Spleen (tissue), 11 donors: ENCODE measurements around the gene NKX2-4. TPM values are rescaled to one million over a fixed set of nuclear protein-coding genes. Genes with fewer than 3 reads are reported as not detected.
A peak's percentile ranks its signal among the peaks of the same experiment; 100 is the strongest.

Experiments
- DNase-seq: peaks from one replicate; pipeline ENCODE4 v3.0.0-alpha.2; 2020
- H3K27ac ChIP-seq, 8 donors: fragments of 200-600 bp; sonication (generic) in 7 of 8; 1 replicate in 4 of 8; 2 replicates in 4 of 8; pipeline versions ENCODE4 v1.5.0 to v1.8.0; 2016 to 2021; ENCODE audit warnings: inconsistent platforms in 4 of 8, mild to moderate bottlenecking in 4 of 8, moderate library complexity in 1 of 8
- H3K27me3 ChIP-seq, 7 donors: fragments of 200-600 bp; sonication (generic) in 6 of 7; replicated peaks in 1 of 7; 1 replicate in 4 of 7; 2 replicates in 3 of 7; pipeline versions ENCODE4 v1.5.0 to v1.8.0; 2016 to 2021; ENCODE audit warnings: inconsistent platforms in 3 of 7, mild to moderate bottlenecking in 1 of 7
- H3K36me3 ChIP-seq, 6 donors: fragments of 200-600 bp; sonication (generic) in 5 of 6; 1 replicate in 4 of 6; 2 replicates in 2 of 6; pipeline versions ENCODE4 v1.5.0 to v1.8.0; 2016 to 2021; ENCODE audit warnings: inconsistent platforms in 2 of 6
- H3K4me1 ChIP-seq, 6 donors: fragments of 200-600 bp; sonication (generic) in 5 of 6; 1 replicate in 3 of 6; 2 replicates in 3 of 6; pipeline versions ENCODE4 v1.5.0 to v1.8.0; 2016 to 2021; ENCODE audit warnings: inconsistent platforms in 3 of 6
- H3K4me3 ChIP-seq, 8 donors: fragments of 200-600 bp; sonication (generic) in 7 of 8; 1 replicate in 4 of 8; 2 replicates in 4 of 8; pipeline versions ENCODE4 v1.5.0 to v1.8.0; 2016 to 2021; ENCODE audit warnings: inconsistent platforms in 4 of 8, mild to moderate bottlenecking in 4 of 8, moderate library complexity in 2 of 8
- H3K9me3 ChIP-seq, 8 donors: fragments of 200-600 bp; sonication (generic) in 7 of 8; 1 replicate in 4 of 8; 2 replicates in 4 of 8; pipeline versions ENCODE4 v1.5.0 to v1.8.0; 2016 to 2021; ENCODE audit warnings: inconsistent platforms in 4 of 8
- CTCF ChIP-seq, 11 experiments: fragments of 200-600 bp in 7 of 11; fragments of 450-650 bp in 4 of 11; sonication (generic) in 4 of 11; IDR thresholded peaks in 8 of 11; conservative IDR thresholded peaks in 3 of 11; 1 replicate in 7 of 11; 2 replicates in 4 of 11; pipeline versions ENCODE4 v1.4.0 to v1.8.0; 2016 to 2021; ENCODE audit warnings: antibody characterized with exemption in 11 of 11, inconsistent platforms in 4 of 11, mild to moderate bottlenecking in 1 of 11
- POLR2A ChIP-seq, 3 donors: fragments of 450-650 bp; IDR thresholded peaks; one replicate each; pipeline ENCODE4 v1.5.1; 2017; ENCODE audit warnings: antibody characterized with exemption in 3 of 3, mild to moderate bottlenecking in 1 of 3
- POLR2AphosphoS5 ChIP-seq, 3 donors: sonication (generic); formaldehyde crosslinking; IDR thresholded peaks; one replicate each; pipeline ENCODE4 v1.5.1; 2017; ENCODE audit warnings: antibody characterized with exemption in 3 of 3
- WGBS, 5 donors: extraction: QIAGEN DNeasy Blood & Tissue Kit in 3 of 5; methylation state at CpG; one replicate each; pipeline versions ENCODE4 v1.1.5 to v1.1.7; 2013 to 2018; 5-methylcytosine and 5-hydroxymethylcytosine counted together
- intact Hi-C: fragments of 100-400 bp; cut with DNase I; formaldehyde crosslinking; loops from one replicate; pipeline ENCODE4 v1.15.0; 2023; ENCODE audit warnings: low total_unique reads
- polyA plus RNA-seq, 3 donors: library from polyadenylated mRNA; stranded (reverse); fragments of 200-250 nt; gene quantifications; one replicate each; pipeline ENCODE4 v1.2.1, GENCODE V29; 2013
- total RNA-seq, 7 donors: library from RNA; depleted of rRNA in 3 of 7; stranded (reverse); fragments of >200 nt in 3 of 7; fragmentation: NEBNext Ultra II Directional in 4 of 7; extraction: Animal tissue kit (Norgen Biotek cat#: 25700) in 4 of 7; gene quantifications; one replicate each; pipeline versions ENCODE4 v1.1.0 to v1.2.1, GENCODE V29; 2016 to 2021
- donor health status: healthy with polysubstance abuse.
- donor health status: DM: no; HTN: no; CAD: no; lungs with moderate emphysema.
- donor health status: DM: no; HTN: no; CAD: no.
- donor health status: Bipolar disorder and iron deficiency.
- donor health status: healthy.
- donor health status: DM: no; HTN: no; CAD: no.
- donor health status: DM: yes; HTN: yes; CAD: no.

Gene NKX2-4
- total and polyA plus RNA-seq, 10 donors, result not detected

DNA sequence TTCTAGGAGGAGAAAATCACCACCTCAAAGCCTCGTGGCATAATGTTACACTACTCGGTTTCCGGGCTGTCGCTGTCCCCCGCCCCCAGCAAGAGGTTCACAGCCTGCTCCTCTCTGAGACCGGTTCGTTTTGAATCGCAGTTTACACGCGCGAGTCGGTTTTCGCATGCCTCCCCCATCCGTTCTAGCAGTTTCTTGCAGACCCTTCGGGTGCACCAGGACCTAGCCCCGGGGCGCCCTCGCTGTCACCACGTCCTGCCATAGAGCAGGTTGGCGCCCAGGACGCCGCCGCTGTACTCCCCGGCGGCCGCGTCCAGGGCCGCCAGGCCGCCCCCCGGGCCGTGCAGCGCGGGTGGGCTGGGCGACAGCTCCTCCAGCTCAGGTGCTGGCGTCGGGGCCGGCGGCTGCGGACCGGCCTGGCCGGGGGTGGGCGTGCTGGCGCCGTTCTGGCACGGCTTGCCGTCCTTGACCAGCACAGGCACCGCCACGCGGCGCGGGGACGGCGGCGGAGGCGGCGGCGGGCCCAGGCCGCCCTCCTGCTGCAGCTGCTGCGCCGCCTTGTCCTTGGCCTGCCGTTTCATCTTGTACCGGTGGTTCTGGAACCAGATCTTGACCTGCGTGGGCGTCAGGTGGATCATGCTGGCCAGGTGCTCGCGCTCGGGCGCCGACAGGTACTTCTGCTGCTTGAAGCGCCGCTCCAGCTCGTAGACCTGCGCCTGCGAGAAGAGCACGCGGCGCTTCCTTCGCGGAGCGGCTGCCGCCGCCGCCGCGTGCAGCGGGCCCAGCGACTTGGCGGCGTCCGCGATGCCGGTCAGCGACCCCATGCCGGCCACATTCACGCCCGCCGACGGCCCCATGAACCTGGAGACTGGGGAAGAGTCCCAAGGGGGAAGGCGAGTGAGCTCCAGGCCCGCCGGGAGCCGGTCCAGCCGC, 1.4 kb downstream of the NKX2-4 start:
- Histone ChIP-seq H3K36me3 (peaks cover 0 to 3% (median under 1%) of the 10 kb centered on the region in 6 donors), H3K4me3 (peak overlapping the region in 7 of 8 donors; percentile 17 to 55 (median 25)), H3K27ac (no peak overlapping the region), H3K9me3 (no peaks in the 10 kb centered on the region), H3K27me3 (peaks cover 7 to 100% (median 97%) of the 10 kb centered on the region in 7 donors), H3K4me1 (peaks cover 0 to 48% (median 25%) of the 10 kb centered on the region in 6 donors)
- TF ChIP-seq POLR2A (IDR thresholded peaks at IDR 0.05), result no peak
- TF ChIP-seq POLR2AphosphoS5 (IDR thresholded peaks at IDR 0.05), result peak in 1 of 3 donors; percentile 20
- TF ChIP-seq CTCF (IDR thresholded peaks at IDR 0.05 in 8 of 11, conservative IDR thresholded peaks at IDR 0.05 in 3 of 11), result no peak
- DNase-seq, result no peak
- 3 to 8% (median 6%) methylated on average over 22 to 103 of the region's 103 CpGs for WGBS, 5 donors
- intact Hi-C loops, result no loop called here

- Histone ChIP-seq H3K4me3 (no peak overlapping the region), H3K9me3 (no peaks in the 10 kb centered on the region), H3K36me3 (peaks cover 0 to 10% (median 5%) of the 10 kb centered on the region in 6 donors), H3K4me1 (peaks cover 0 to 48% (median 25%) of the 10 kb centered on the region in 6 donors), H3K27ac (no peak overlapping the region), H3K27me3 (peaks cover 7 to 97% (median 90%) of the 10 kb centered on the region in 7 donors)
- TF ChIP-seq POLR2AphosphoS5 (IDR thresholded peaks at IDR 0.05) (no peak), CTCF (IDR thresholded peaks at IDR 0.05 in 8 of 11, conservative IDR thresholded peaks at IDR 0.05 in 3 of 11) (no peak), POLR2A (IDR thresholded peaks at IDR 0.05) (no peak)
- intact Hi-C loops, result no loop called here
- WGBS, 5 donors, result 16 to 25% (median 19%) methylated on average over 6 of the region's 6 CpGs
- no peak for DNase-seq
Observed at GRCh38 chr20:21395051-21395665, 2.2 kb downstream of the NKX2-4 start.

DNA sequence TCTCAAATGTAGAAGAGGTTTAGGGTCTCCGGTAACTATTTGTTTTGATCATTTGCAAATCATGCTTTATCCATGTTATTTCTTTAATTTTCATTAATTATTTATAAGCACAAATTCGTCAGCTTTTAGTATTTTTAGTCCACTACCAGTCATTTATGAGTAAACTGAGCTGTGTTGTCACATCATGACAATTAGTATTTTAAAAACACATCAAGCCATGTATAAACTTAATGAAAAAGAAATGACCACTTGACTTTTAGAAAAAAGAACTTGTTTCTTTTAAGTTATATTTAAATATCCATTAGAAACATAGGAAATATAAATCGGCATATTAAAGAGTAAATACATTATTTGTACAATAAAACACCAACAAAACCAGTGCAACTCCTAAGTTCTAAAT, 2.8 kb downstream of the NKX2-4 start:
- H3K27ac ChIP-seq, result no peak overlapping the region
- TF ChIP-seq POLR2A (IDR thresholded peaks at IDR 0.05) (no peak), CTCF (IDR thresholded peaks at IDR 0.05 in 8 of 11, conservative IDR thresholded peaks at IDR 0.05 in 3 of 11) (no peak), POLR2AphosphoS5 (IDR thresholded peaks at IDR 0.05) (no peak)
- H3K27me3 ChIP-seq, result peaks cover 7 to 91% (median 86%) of the 10 kb centered on the region in 7 donors
- H3K4me3 ChIP-seq, result no peak overlapping the region
- DNase-seq, result no peak
- peaks cover 0 to 48% (median 25%) of the 10 kb centered on the region in 6 donors for H3K4me1 ChIP-seq
- H3K9me3 ChIP-seq, result no peaks in the 10 kb centered on the region
- intact Hi-C loops, result no loop called here
- WGBS, 5 donors, result 17 to 32% (median 25%) methylated on average over 3 of the region's 3 CpGs
- peaks cover 0 to 16% (median 10%) of the 10 kb centered on the region in 6 donors for H3K36me3 ChIP-seq
